GM23338 (cell line): ENCODE data around the gene BICRA.
"Not testable (repeated sequence)": the region's sequence is repeated elsewhere in the genome, so short reads cannot be mapped to it uniquely, and the experiment has no call there.

ENCODE experiments used
- CREB1 ChIP-seq: fragments of 250-450 bp; sonication (Bioruptor Pico); IDR thresholded peaks from 2 replicates; pipeline ENCODE4 v1.5.0; 2020; ENCODE audit warnings: low read depth, mild to moderate bottlenecking, moderate library complexity
- CTCF ChIP-seq, 2 experiments: fragments of 200-600 bp in 1 of 2; sonication (generic) in 1 of 2; conservative IDR thresholded peaks; 2 replicates each; pipeline versions ENCODE4 v1.5.1 to v1.6.1; 2016 to 2017; ENCODE audit warnings: antibody characterized with exemption in 2 of 2, low read depth in 2 of 2, mild to moderate bottlenecking in 2 of 2, moderate library complexity in 1 of 2
- ETS1 ChIP-seq: IDR thresholded peaks from 2 replicates; pipeline ENCODE4 v1.6.1; 2016; ENCODE audit warnings: antibody characterized with exemption
- EZH2 ChIP-seq: fragments of 200-600 bp; sonication (generic); IDR thresholded peaks from one replicate; pipeline ENCODE4 v1.8.0; 2017; ENCODE audit warnings: antibody characterized with exemption, mild to moderate bottlenecking, low read depth; ENCODE audit not compliant: unreplicated experiment
- NANOG ChIP-seq: IDR thresholded peaks from 2 replicates; pipeline ENCODE4 v1.6.1; 2016; ENCODE audit warnings: antibody characterized with exemption, borderline replicate concordance
- POLR2AphosphoS5 ChIP-seq: IDR thresholded peaks from 2 replicates; pipeline ENCODE4 v1.6.1; 2016; ENCODE audit warnings: antibody characterized with exemption, low read depth

- TF ChIP-seq CTCF (conservative IDR thresholded peaks at IDR 0.05; ENCODE audit: low read depth in 2 of 2); CREB1; POLR2AphosphoS5; ETS1; NANOG; EZH2: not testable (repeated sequence)
Measured at GRCh38 chr19:47718415-47719046, 109.6 kb downstream of the BICRA start.
